ENCODE measurements around the gene DVL3. TPM values are rescaled to one million over a fixed set of nuclear protein-coding genes. Genes with fewer than 3 reads are reported as not detected.
A peak's percentile ranks its signal among the peaks of the same experiment; 100 is the strongest.
"Not testable (repeated sequence)": the region's sequence is repeated elsewhere in the genome, so short reads cannot be mapped to it uniquely, and the experiment has no call there.

The DVL3 gene
- total and polyA plus RNA-seq, 11 donors: 36.3 to 94.2 (median 64.8) TPM

DNA sequence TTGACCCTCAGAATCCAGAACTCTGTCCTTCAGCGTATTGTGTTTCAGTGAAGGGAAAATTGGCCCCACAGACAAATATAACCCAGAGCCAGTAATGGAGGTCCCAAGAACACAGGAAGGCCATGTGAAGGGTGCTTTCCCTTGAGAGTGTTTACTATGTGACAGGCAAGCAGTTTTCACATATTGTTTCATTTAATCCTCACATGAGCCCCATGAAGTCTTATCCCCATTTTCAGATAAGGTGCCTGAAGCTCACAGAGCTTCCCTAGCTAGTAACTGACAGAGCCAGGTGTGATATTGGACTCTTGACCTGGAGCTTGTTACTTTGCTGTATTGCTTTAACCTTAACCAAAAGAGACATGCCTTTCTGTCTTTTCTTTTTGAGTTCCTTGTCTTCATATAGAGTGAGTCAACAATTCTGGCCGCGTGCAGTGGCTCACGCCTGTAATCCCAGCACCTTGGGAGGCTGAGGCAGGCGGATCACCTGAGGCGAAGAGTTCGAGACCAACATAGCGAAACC, 9.4 kb upstream of the DVL3 start:
- no peak overlapping the region for H3K4me3 ChIP-seq
- no peak for ATAC-seq
- intact Hi-C loops (cut with DNase I): loop anchor here in 4 of 10 donors (5.0 to 10.0 kb wide), 4 partner anchors 91 to 369 kb away; partner anchors contain the start of genes ALG3 (in 2 of the 4) and EEF1AKMT4 (in 2 of the 4)
- H3K9me3 ChIP-seq: no peaks in the 10 kb centered on the region
- TF ChIP-seq, protein P1, sequence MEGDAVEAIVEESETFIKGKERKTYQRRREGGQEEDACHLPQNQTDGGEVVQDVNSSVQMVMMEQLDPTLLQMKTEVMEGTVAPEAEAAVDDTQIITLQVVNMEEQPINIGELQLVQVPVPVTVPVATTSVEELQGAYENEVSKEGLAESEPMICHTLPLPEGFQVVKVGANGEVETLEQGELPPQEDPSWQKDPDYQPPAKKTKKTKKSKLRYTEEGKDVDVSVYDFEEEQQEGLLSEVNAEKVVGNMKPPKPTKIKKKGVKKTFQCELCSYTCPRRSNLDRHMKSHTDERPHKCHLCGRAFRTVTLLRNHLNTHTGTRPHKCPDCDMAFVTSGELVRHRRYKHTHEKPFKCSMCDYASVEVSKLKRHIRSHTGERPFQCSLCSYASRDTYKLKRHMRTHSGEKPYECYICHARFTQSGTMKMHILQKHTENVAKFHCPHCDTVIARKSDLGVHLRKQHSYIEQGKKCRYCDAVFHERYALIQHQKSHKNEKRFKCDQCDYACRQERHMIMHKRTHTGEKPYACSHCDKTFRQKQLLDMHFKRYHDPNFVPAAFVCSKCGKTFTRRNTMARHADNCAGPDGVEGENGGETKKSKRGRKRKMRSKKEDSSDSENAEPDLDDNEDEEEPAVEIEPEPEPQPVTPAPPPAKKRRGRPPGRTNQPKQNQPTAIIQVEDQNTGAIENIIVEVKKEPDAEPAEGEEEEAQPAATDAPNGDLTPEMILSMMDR (IDR thresholded peaks at IDR 0.05): no peak
- TF ChIP-seq POLR2A (IDR thresholded peaks at IDR 0.05): no peak
- no peak for DNase-seq
- no peaks in the 10 kb centered on the region for H3K27me3 ChIP-seq
- H3K4me1 ChIP-seq: peaks cover 0 to 15% (median 3%) of the 10 kb centered on the region in 12 donors
- 86 to 95% (median 87%) methylated on average over 8 of the region's 8 CpGs for WGBS, 4 donors
- H3K27ac ChIP-seq: no peak overlapping the region
- peaks cover 0 to 62% (median 59%) of the 10 kb centered on the region in 9 donors for H3K36me3 ChIP-seq

DNA sequence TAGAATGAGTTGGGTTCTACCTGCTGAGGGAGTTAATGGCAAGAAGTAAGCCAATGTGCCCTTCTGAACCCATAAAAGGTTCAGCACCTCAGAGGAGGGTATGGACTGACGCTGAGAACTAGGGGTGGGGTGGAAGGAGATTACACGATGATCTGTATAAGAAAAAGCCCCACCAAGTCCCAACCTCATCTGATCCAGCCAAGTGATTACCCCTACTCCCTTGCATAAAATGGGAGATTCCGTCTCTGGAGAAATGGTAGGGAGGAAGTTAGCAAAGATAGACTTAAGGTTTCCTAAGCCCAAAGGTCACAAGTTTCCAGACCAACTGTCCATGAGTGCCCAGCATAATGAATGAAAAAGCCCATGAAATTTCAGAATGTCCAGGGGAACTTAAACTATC, 7.1 kb upstream of the DVL3 start:
- Histone ChIP-seq H3K27ac (no peak overlapping the region), H3K36me3 (peaks cover 0 to 40% (median 37%) of the 10 kb centered on the region in 9 donors), H3K4me3 (no peak overlapping the region), H3K4me1 (peaks cover 0 to 15% (median 3%) of the 10 kb centered on the region in 12 donors), H3K9me3 (no peaks in the 10 kb centered on the region), H3K27me3 (no peaks in the 10 kb centered on the region)
- DNase-seq (no peak), ATAC-seq (no peak)
- TF ChIP-seq, protein P1 (IDR thresholded peaks at IDR 0.05): no peak
- no peak for TF ChIP-seq POLR2A (IDR thresholded peaks at IDR 0.05)
- 70 to 87% (median 81%) methylated on average over 3 of the region's 3 CpGs for WGBS, 4 donors
- intact Hi-C loops (cut with DNase I): loop anchor here in 4 of 10 donors (5.0 to 10.0 kb wide), 4 partner anchors 89 to 367 kb away; partner anchors contain the start of genes ALG3 (in 2 of the 4) and EEF1AKMT4 (in 2 of the 4)

DNA sequence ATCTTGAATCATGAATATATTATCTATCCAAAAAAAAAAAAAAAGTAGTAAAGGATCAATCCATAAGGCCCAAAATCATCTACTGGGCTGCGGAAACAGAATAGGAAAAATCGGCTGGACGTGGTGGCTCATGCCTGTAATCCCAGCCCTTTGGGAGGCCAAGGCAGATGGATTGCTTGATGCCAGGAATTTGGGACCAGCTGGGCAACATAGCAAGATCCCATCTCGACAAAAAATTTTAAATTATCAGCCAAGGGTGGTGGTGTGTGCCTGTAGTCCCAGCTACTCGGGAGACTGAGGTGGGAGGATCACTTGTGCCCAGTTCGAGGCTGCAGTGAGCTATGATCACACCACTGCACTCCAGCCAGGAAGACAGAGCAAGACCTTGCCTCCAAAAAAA, 6.1 kb upstream of the DVL3 start:
- WGBS, 4 donors: 88 to 96% (median 94%) methylated on average over 6 of the region's 6 CpGs
- TF ChIP-seq POLR2A (IDR thresholded peaks at IDR 0.05): no peak
- TF ChIP-seq, protein P1 (IDR thresholded peaks at IDR 0.05): no peak
- Histone ChIP-seq H3K27me3 (no peaks in the 10 kb centered on the region), H3K4me1 (peaks cover 0 to 20% (median 8%) of the 10 kb centered on the region in 12 donors), H3K4me3 (no peak overlapping the region), H3K36me3 (peaks cover 0 to 29% (median 26%) of the 10 kb centered on the region in 9 donors), H3K9me3 (no peaks in the 10 kb centered on the region), H3K27ac (no peak overlapping the region)
- intact Hi-C loops (cut with DNase I): loop anchor here in 4 of 10 donors (5.0 to 10.0 kb wide), 4 partner anchors 88 to 366 kb away; partner anchors contain the start of genes ALG3 (in 2 of the 4) and EEF1AKMT4 (in 2 of the 4)
- DNase-seq (no peak), ATAC-seq (no peak)

DNA sequence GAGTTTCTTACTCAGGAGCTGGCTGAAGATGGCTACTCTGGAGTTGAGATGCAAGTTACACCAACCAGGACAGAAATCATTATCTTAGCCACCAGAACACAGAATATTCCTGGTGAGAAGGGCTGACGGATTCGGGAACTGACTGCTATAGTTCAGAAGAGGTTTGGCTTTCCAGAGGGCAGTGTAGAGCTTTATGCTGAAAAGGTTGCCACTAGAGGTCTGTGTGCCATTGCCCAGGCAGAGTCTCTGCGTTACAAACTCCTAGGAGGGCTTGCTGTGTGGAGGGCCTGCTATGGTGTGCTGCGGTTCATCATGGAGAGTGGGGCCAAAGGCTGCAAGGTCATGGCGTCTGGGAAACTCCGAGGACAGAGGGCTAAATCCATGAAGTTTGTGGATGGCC, 5.4 kb upstream of the DVL3 start:
- ATAC-seq: peak in 2 of 4 donors; percentile 59 to 63

More for the DNA sequence above, 5.4 kb upstream of the DVL3 start:
- not testable (repeated sequence) for DNase-seq, H3K4me3 ChIP-seq, H3K27me3 ChIP-seq, H3K9me3 ChIP-seq, H3K27ac ChIP-seq
- intact Hi-C loops (cut with DNase I): loop anchor here in 6 of 10 donors (5.0 to 10.0 kb wide), 5 partner anchors 38 to 365 kb away; partner anchors contain the start of genes ALG3 (in 3 of the 6), EEF1AKMT4 (in 3 of the 6) and ABCF3 (in 1 of the 6)
- TF ChIP-seq, protein P1 (IDR thresholded peaks at IDR 0.05): peak in 4 of 12 donors; percentile 5 to 42 (median 24)
- WGBS, 4 donors: 55 to 72% (median 66%) methylated on average over 6 of the region's 6 CpGs
- Histone ChIP-seq H3K36me3 (peaks cover 0 to 23% (median 20%) of the 10 kb centered on the region in 9 donors), H3K4me1 (peaks cover 0 to 23% (median 9%) of the 10 kb centered on the region in 12 donors)

All from heart left ventricle (tissue), 16 donors.